Nephron (organoid): ENCODE measurements around the gene IDH3G.

Source experiments
- H3K27ac Mint-ChIP-seq, 3 experiments: 2 replicates each; pipeline ENCODE4 v1.8.0; 2020; ENCODE audit warnings: mixed read lengths in 3 of 3, mild to moderate bottlenecking in 2 of 3, moderate library complexity in 1 of 3
- H3K27me3 Mint-ChIP-seq: 2 replicates; pipeline ENCODE4 v1.8.0; 2021; ENCODE audit warnings: low read depth, mild to moderate bottlenecking, moderate library complexity, mixed read lengths
- H3K36me3 Mint-ChIP-seq: 2 replicates; pipeline ENCODE4 v1.8.0; 2020; ENCODE audit warnings: low read depth, mixed read lengths
- H3K4me1 Mint-ChIP-seq: 2 replicates; pipeline ENCODE4 v1.8.0; 2020; ENCODE audit warnings: mixed read lengths
- H3K4me3 Mint-ChIP-seq, 3 experiments: 2 replicates each; pipeline ENCODE4 v1.8.0; 2020; ENCODE audit warnings: mild to moderate bottlenecking in 3 of 3, mixed read lengths in 3 of 3, moderate library complexity in 2 of 3
- H3K9me3 Mint-ChIP-seq: 2 replicates; pipeline ENCODE4 v1.8.0; 2020; ENCODE audit warnings: mixed read lengths
- TF ChIP-seq, protein P1 (sequence below), 3 experiments: fragments of 200-600 bp; sonication (generic); IDR thresholded peaks; one replicate each; pipeline ENCODE4 v1.5.0; 2021; ENCODE audit warnings: antibody characterized with exemption in 3 of 3; ENCODE audit not compliant: unreplicated experiment in 3 of 3

The IDH3G gene

DNA sequence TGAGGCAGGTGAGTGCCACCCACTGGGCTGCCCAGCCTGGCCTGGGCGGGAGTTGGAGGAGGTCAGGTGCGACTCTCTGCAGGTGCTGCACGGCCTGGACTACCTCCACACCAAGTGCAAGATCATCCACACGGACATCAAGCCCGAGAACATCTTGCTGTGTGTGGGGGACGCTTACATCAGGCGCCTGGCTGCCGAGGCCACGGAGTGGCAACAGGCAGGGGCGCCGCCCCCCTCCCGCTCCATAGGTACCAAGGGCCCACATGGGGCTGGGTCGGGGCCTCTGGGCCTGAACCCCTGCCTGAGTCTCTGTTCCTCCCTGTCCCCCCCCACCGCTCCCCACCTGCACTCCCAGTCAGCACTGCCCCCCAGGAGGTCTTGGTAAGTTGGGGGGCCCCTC lies 11.3 kb downstream of the IDH3G start:
- Mint-ChIP-seq H3K9me3 (peaks cover 8% of the 10 kb centered on the region), H3K4me1 (peaks cover 9% of the 10 kb centered on the region), H3K4me3 (no peak overlapping the region), H3K27ac (no peak overlapping the region), H3K27me3 (peaks cover 5% of the 10 kb centered on the region), H3K36me3 (peaks cover 13% of the 10 kb centered on the region)
- TF ChIP-seq, protein P1, sequence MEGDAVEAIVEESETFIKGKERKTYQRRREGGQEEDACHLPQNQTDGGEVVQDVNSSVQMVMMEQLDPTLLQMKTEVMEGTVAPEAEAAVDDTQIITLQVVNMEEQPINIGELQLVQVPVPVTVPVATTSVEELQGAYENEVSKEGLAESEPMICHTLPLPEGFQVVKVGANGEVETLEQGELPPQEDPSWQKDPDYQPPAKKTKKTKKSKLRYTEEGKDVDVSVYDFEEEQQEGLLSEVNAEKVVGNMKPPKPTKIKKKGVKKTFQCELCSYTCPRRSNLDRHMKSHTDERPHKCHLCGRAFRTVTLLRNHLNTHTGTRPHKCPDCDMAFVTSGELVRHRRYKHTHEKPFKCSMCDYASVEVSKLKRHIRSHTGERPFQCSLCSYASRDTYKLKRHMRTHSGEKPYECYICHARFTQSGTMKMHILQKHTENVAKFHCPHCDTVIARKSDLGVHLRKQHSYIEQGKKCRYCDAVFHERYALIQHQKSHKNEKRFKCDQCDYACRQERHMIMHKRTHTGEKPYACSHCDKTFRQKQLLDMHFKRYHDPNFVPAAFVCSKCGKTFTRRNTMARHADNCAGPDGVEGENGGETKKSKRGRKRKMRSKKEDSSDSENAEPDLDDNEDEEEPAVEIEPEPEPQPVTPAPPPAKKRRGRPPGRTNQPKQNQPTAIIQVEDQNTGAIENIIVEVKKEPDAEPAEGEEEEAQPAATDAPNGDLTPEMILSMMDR (IDR thresholded peaks at IDR 0.05; ENCODE audit: unreplicated experiment in 3 of 3), result no peak

DNA sequence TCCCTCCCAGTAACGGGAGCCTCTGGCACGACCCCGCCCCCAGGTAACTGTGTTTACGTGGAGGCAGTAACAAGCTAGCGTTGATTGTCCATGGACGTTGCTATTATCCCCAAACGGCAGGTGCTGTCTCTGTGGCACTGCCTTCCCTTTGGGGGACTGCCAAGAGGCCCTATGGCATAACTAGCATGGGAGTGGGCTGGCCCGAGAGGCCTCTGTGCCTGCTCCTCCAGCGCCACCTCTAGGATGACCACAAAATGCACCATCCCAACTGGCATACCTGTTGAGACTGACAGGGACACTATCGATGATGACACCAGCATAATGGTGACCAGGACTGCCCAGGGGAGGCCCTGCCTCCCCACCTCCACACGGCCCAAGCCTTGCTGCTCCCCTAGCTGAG lies 11.9 kb downstream of the IDH3G start:
- peaks cover 5% of the 10 kb centered on the region for H3K27me3 Mint-ChIP-seq
- H3K27ac Mint-ChIP-seq, result no peak overlapping the region
- TF ChIP-seq, protein P1 (IDR thresholded peaks at IDR 0.05; ENCODE audit: unreplicated experiment in 3 of 3), result no peak
- peaks cover 9% of the 10 kb centered on the region for H3K4me1 Mint-ChIP-seq
- H3K9me3 Mint-ChIP-seq, result peaks cover 8% of the 10 kb centered on the region
- peaks cover 9% of the 10 kb centered on the region for H3K36me3 Mint-ChIP-seq
- peak overlapping the region in 1 of 3 experiments; percentile 8 for H3K4me3 Mint-ChIP-seq

DNA sequence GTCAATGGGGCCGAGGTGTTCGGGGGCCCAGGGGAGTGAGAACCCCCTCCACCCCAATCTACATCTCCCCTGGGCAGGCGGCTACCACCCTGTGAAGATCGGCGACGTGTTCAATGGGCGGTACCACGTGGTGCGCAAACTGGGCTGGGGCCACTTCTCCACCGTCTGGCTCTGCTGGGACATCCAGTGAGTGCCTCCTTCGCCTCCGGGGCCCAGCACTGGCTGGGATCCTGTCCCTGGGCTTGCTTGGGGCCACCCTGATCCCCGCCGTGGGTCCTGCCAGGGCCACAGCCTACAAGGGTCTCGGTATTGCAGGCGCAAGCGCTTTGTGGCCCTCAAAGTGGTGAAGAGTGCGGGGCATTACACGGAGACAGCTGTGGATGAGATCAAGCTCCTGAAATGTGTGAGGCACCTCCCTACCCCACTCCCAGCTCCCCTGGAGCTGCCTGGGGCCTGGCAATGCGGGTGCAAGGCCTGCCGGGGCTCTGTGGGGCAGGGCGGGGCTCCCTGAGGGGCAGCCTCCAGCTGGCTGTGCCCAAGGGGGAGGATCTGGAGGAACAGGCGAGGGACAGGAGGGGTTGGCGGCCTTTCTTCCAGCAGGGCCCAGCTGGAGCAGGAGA lies 12.6 kb downstream of the IDH3G start:
- H3K4me3 Mint-ChIP-seq, result peak overlapping the region in 2 of 3 experiments; percentile 32 to 67
- H3K4me1 Mint-ChIP-seq, result peaks cover 9% of the 10 kb centered on the region
- peaks cover 8% of the 10 kb centered on the region for H3K9me3 Mint-ChIP-seq
- peaks cover 5% of the 10 kb centered on the region for H3K27me3 Mint-ChIP-seq
- H3K36me3 Mint-ChIP-seq, result peaks cover 6% of the 10 kb centered on the region
- H3K27ac Mint-ChIP-seq, result no peak overlapping the region
- TF ChIP-seq, protein P1 (IDR thresholded peaks at IDR 0.05; ENCODE audit: unreplicated experiment in 3 of 3), result no peak

DNA sequence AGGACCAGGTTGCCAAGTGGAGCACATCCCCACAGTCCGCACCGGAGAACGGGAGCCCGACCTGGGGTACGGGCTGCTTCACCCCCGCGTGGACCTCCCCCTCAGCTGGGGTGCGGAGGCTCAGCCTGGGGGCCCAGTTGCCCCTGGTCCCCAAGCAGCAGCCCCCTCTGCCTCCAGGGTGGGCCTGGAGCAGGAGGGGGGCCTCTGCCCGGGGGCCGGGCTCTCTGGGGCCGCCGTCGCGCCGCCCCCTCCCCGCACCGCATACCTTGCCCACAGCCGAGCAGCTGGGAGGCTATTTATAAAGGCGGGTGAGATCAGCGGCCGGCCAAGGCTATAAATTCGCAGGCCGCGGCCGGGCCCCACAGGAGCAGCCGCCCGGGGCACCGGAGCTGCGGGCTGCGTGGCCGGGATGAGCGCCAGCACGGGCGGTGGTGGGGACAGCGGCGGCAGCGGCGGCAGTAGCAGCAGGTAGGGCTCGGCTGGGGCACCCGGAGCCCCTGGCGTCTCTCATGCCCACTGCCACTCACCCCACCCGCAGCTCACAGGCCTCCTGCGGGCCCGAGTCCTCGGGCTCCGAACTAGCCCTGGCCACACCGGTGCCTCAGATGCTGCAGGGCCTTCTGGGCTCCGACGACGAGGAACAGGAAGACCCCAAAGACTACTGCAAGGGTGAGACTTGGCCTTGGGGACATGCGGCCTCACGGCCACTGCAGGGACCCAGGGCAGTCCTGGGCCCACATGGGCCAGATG lies 13.3 kb downstream of the IDH3G start, which contains the start of gene SRPK3:
Gene SRPK3, plus strand, starts transcription at position 364 of the 750 bp plus-strand sequence. Its CDS starts 46 bp downstream, at position 410.
- Mint-ChIP-seq H3K4me3 (peak within 1 kb of the TSS; percentile 46 to 67 (median 61)), H3K27me3 (peaks cover 5% of the 10 kb centered on the region), H3K9me3 (peaks cover 8% of the 10 kb centered on the region), H3K4me1 (peaks cover 9% of the 10 kb centered on the region), H3K36me3 (peaks cover 3% of the 10 kb centered on the region), H3K27ac (peak within 1 kb of the TSS; percentile 29 to 86 (median 70))
- TF ChIP-seq, protein P1 (IDR thresholded peaks at IDR 0.05; ENCODE audit: unreplicated experiment in 3 of 3), result no peak

DNA sequence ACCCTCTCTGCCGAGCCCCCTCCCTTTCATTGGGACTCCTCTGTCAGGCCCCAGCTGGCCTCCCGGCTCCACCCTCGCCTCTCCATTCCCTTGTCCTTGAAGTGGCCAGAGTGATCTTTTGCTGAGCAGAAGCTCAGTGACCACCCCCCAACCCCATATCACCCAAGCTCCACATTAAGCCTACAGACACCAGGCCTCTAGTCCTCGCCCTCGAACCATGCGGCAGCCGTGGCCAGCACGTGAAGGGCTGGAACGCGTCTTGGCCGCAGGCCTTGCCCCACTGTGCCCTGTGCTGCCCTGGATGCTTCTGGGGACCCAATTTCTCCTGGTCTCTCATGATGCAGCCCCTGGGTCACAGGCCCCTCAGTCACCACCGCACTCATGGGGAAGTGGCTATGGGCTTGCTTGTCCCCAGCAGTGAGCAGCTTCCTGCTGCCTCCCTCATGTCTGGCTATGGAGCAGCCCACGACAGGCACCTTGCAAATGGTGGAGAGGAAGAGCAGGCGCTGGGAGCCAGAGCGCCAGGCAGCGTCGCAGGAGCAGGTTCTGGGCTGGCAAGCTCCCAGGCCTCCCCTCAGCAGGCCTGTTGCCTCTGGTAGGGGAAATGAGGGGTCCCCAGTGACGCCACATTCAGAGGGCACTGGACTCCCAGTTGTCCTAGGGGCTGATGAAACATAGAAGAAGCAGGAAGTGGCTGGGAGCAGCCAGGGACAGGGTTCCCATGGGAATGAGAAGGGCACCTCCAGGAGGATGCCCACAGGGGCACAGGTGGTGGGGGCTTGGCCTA lies 14.1 kb downstream of the IDH3G start:
- Mint-ChIP-seq H3K36me3 (no peaks in the 10 kb centered on the region), H3K4me3 (peak overlapping the region; percentile 46 to 64 (median 61)), H3K9me3 (peaks cover 5% of the 10 kb centered on the region), H3K27ac (peak overlapping the region; percentile 29 to 86 (median 70)), H3K4me1 (peaks cover 9% of the 10 kb centered on the region), H3K27me3 (peaks cover 5% of the 10 kb centered on the region)
- TF ChIP-seq, protein P1 (IDR thresholded peaks at IDR 0.05; ENCODE audit: unreplicated experiment in 3 of 3), result no peak
